VCaP (cell line): ENCODE measurements around the gene TDRD3.

Experiments
- H3K27ac ChIP-seq: fragments of 450-650 bp; 2 replicates; pipeline ENCODE4 v1.5.1; 2017
- CTCF ChIP-seq: fragments of 450-650 bp; conservative IDR thresholded peaks from 2 replicates; pipeline ENCODE4 v1.5.1; 2017; ENCODE audit warnings: mild to moderate bottlenecking, moderate library complexity

Gene TDRD3

GRCh38 chr13:60433505-60433904, 36.5 kb downstream of the TDRD3 start:
- peak overlapping the region; percentile 2; the same call in 1 of the 2 replicates for H3K27ac ChIP-seq
- no peak for TF ChIP-seq CTCF

GRCh38 chr13:60435762-60436374, 38.8 kb downstream of the TDRD3 start:
- no peak for TF ChIP-seq CTCF
- no peak overlapping the region for H3K27ac ChIP-seq

- H3K27ac ChIP-seq = no peak overlapping the region
- no peak for TF ChIP-seq CTCF
Observed at GRCh38 chr13:60439201-60439600, 42.2 kb downstream of the TDRD3 start.

GRCh38 chr13:60441761-60442160, 44.7 kb downstream of the TDRD3 start:
- H3K27ac ChIP-seq = no peak overlapping the region
- TF ChIP-seq CTCF = no peak

- H3K27ac ChIP-seq = no peak overlapping the region
- peak; percentile 82 for TF ChIP-seq CTCF
Observed at GRCh38 chr13:60448907-60449510, 52.0 kb downstream of the TDRD3 start.

GRCh38 chr13:60453490-60453889, 56.5 kb downstream of the TDRD3 start:
- TF ChIP-seq CTCF = no peak
- H3K27ac ChIP-seq = no peak overlapping the region

- TF ChIP-seq CTCF = no peak
- H3K27ac ChIP-seq = no peak overlapping the region
Observed at GRCh38 chr13:60454425-60454824, 57.4 kb downstream of the TDRD3 start.
